Testis (tissue), 2 donors: Measurements from ENCODE around the gene EYS.

Source experiments
- CTCF ChIP-seq, 3 experiments: fragments of 450-650 bp in 2 of 3; fragments of 200-600 bp in 1 of 3; sonication (generic) in 1 of 3; IDR thresholded peaks; one replicate each; pipeline ENCODE4 v1.5.1; 2016 to 2019; ENCODE audit warnings: antibody characterized with exemption in 3 of 3, mild to moderate bottlenecking in 2 of 3, moderate library complexity in 1 of 3
- POLR2A ChIP-seq: fragments of 450-650 bp; IDR thresholded peaks from one replicate; pipeline ENCODE4 v1.6.1; 2017; ENCODE audit warnings: antibody characterized with exemption, mild to moderate bottlenecking, moderate library complexity

DNA sequence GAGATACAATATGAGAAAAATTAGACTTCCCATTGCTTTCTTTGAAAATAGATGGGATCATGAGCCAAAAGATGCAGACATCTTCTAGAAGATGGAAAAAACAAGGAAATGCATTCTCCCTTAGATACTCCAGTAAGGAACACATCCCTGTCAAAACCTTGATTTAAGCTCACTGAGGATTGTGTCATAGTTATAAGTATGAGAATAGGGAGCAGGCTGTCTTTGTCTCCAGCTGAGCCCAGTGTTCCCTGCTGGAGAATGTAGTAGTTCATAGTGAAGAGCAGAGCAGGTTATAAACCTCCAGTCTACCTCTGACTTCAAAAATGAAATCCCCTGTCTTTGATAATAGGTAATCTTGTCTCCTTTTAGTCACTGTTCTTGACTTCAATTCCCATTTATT, 1481.5 kb downstream of the EYS start:
- TF ChIP-seq CTCF (IDR thresholded peaks at IDR 0.05) (no peak), POLR2A (no peak)
